LNCaP clone FGC (cell line): ENCODE results near the gene MAGOH.

ENCODE experiments used
- DNase-seq: peaks from one replicate; pipeline ENCODE4 v3.0.0-alpha.2; 2011; ENCODE audit warnings: low read depth
- H3K4me3 ChIP-seq: 2 replicates; pipeline ENCODE4 v1.5.1; 2011; ENCODE audit warnings: mild to moderate bottlenecking, low read depth, low read length, control low read depth
- CTCF ChIP-seq: IDR thresholded peaks from 2 replicates; pipeline ENCODE4 v1.5.1; 2012; ENCODE audit warnings: mild to moderate bottlenecking; ENCODE audit not compliant: control insufficient read depth, insufficient read depth; ENCODE audit errors: extremely low read depth

The MAGOH gene

DNA sequence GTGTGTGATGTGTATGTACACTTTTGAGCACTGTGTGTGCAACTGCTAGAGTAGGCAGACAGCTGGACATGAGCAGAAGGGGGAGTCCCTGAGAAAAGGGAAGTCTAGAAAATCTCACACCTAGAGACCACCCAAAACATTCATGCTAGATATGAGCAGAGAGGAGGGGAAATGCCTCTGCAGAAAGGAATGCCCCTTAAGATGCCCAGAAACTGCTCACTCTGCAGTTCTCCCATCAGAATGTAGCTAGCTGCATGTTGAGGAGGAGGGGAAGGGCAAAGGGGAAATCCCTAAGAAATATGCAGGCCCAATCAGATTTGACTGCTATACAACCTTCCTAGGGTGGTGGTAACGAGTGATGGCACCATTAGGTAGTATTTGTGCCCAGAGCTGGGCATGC is 31.8 kb upstream of the MAGOH start:
- DNase-seq: no peak
- H3K4me3 ChIP-seq: no peak overlapping the region
- TF ChIP-seq CTCF: no peak

DNA sequence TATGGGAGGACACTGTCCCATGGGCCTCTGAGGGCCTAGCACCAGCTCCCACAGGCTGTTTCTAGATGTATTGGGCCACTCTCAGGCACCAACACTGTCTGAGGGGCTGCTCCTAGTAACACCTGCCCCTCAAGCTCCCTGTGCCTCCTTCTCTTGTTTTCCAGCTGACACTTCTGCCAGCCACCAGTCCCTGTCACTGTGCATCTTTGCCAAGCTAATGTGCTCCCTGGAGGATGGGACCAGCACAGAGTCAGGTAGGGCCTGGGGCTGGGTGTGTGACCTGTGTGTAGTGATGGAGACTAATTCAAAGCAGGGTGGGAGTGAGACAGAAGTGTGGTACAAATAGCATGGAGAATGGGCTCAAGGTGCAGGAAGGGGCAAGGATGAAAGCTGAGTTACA is 29.4 kb upstream of the MAGOH start:
- no peak overlapping the region for H3K4me3 ChIP-seq
- DNase-seq: no peak
- no peak for TF ChIP-seq CTCF

DNA sequence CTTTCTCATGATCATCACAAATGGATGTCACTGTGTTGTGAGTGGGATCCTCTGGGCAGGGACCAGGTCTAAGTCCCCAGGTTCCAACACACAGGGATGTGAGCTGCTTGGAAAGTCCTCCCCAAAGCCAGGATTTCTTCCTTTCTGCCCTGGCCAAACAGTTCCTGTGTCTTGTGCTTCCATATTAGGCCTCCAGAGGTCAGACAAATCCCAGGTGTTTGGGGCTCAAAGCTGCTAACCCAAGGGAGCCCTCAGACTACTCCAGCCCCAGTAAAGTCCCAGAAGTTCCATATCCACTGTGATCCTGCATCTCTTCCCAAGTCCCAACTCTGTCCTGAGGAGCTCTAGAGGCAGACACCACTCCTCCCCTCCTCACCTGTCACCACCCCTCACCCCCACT is 27.7 kb upstream of the MAGOH start:
- no peak overlapping the region for H3K4me3 ChIP-seq
- TF ChIP-seq CTCF: peak; percentile 48
- DNase-seq: no peak

DNA sequence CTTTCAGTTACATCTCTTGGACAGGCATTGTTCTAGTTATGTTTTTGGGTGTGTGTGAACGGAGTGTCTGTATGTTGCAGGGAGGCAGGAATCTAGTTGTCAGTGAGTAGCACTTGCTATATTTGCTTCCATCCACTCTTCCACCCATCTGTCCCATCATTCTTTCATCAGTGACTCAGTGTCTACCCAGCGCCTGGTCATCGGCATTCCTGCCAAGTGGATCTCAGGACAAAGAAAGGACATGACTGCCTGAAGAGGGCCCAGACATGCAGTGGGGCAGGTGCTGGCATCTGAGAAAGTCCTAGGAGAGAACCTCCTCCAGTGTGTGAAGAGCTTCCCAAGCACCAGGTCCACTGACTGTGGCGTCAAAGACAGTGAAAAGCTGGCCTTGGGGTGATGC is 27.3 kb upstream of the MAGOH start:
- DNase-seq: no peak
- no peak for TF ChIP-seq CTCF
- H3K4me3 ChIP-seq: no peak overlapping the region

- TF ChIP-seq CTCF: no peak
- no peak overlapping the region for H3K4me3 ChIP-seq
- no peak for DNase-seq
Measured at GRCh38 chr1:53264048-53264447, 25.7 kb upstream of the MAGOH start.

DNA sequence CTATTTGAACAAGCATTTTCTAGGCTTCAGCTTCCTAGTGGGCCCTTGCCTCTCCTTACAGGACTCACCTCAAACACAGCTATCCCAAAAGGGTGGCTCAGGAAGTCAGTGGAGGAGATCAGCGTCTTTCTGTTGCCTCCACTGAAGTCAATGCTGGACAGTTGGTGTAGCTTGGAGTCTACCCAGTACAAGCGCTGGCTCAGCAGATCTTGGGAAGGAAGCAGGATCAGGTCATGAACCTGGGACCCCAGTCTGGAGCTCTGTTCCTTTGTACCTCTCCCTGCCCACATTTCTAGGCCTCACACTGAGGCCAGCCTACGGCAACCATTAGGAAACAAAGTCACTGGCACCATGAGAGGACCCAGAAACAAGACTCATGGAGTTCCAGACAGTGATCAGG is 23.7 kb upstream of the MAGOH start:
- DNase-seq: no peak
- no peak overlapping the region for H3K4me3 ChIP-seq
- no peak for TF ChIP-seq CTCF

DNA sequence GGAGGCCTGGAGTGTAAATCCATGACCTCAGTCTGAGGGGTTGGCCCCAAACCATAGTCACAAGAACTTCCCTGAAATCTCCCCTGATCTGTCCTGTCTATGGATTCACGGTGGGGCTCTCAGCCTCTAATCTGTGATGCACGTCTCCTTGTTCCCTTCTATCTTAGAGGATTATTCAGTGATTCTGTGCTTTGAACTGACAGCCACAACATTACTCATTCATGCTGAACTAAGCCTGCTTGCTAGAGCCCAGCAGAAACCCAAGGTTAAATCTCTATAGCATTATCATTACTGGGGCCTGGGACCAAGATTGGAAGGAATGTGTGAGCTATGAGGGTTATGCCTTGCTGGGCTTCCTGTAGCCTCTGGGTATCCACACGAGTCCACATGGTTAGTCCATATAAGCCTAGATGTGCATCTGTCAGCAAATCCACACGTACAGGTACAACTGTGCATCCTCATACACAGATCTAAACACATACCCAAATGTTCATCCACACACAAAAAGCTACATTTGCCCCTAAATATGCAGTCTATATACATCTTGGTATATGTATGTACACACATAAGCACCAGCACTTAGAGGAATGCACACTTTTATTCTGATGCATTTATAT is 22.4 kb upstream of the MAGOH start:
- TF ChIP-seq CTCF: no peak
- DNase-seq: no peak
- no peak overlapping the region for H3K4me3 ChIP-seq
